Keratinocyte (primary cell): ENCODE measurements around the gene TBC1D3B. TPM values are rescaled to one million over a fixed set of nuclear protein-coding genes. Genes with fewer than 3 reads are reported as not detected.
"Not testable (repeated sequence)": the region's sequence is repeated elsewhere in the genome, so short reads cannot be mapped to it uniquely, and the experiment has no call there.

ENCODE experiments used
- DNase-seq: peaks from one replicate; pipeline ENCODE4 v3.0.0-alpha.2; 2011; ENCODE audit warnings: low read depth, missing footprints, low spot score
- FAIRE-seq: peaks from 2 replicates; lab custom pipeline; 2011; peaks lifted over from hg19 to GRCh38; lab: Jason Lieb, UNC
- H2AFZ ChIP-seq: 2 replicates; pipeline ENCODE4 v1.6.0; 2012; ENCODE audit warnings: low read length, control low read depth, inconsistent platforms; ENCODE audit not compliant: control insufficient read depth
- H3K27ac ChIP-seq: 2 replicates; pipeline ENCODE4 v1.5.1; 2011; ENCODE audit warnings: low read length; ENCODE audit not compliant: control insufficient read depth, insufficient read depth
- H3K27me3 ChIP-seq: 3 replicates; pipeline ENCODE4 v1.6.0; 2011; ENCODE audit warnings: low read length; ENCODE audit not compliant: control insufficient read depth, insufficient read depth; ENCODE audit errors: extremely low read depth
- H3K36me3 ChIP-seq, 2 experiments: 2 replicates in 1 of 2; 3 replicates in 1 of 2; pipeline ENCODE4 v1.5.1; 2011; ENCODE audit warnings: low read length in 2 of 2, mild to moderate bottlenecking in 1 of 2; ENCODE audit not compliant: control insufficient read depth in 2 of 2, insufficient read depth in 2 of 2; ENCODE audit errors: extremely low read depth in 1 of 2
- H3K4me1 ChIP-seq: 3 replicates; pipeline ENCODE4 v1.5.1; 2011; ENCODE audit warnings: low read length; ENCODE audit not compliant: control insufficient read depth, insufficient read depth; ENCODE audit errors: extremely low read depth
- H3K4me2 ChIP-seq: 3 replicates; pipeline ENCODE4 v1.6.0; 2011; ENCODE audit warnings: low read depth, low read length; ENCODE audit not compliant: control insufficient read depth, insufficient read depth; ENCODE audit errors: extremely low read depth
- H3K4me3 ChIP-seq, 3 experiments: fragments of 200-600 bp in 1 of 3; sonication (generic) in 1 of 3; 2 replicates in 2 of 3; 3 replicates in 1 of 3; pipeline ENCODE4 v1.5.1; 2011 to 2016; ENCODE audit warnings: low read length in 3 of 3, mild to moderate bottlenecking in 3 of 3, control low read depth in 2 of 3, inconsistent platforms in 1 of 3, low read depth in 1 of 3, mixed read lengths in 1 of 3, mixed run types in 1 of 3, moderate library complexity in 1 of 3; ENCODE audit not compliant: control insufficient read depth in 2 of 3, insufficient read depth in 2 of 3; ENCODE audit errors: extremely low read depth in 1 of 3
- H3K79me2 ChIP-seq: 2 replicates; pipeline ENCODE4 v1.6.0; 2012; ENCODE audit warnings: low read length; ENCODE audit not compliant: control insufficient read depth, insufficient read depth
- H3K9ac ChIP-seq: 3 replicates; pipeline ENCODE4 v1.6.0; 2011; ENCODE audit warnings: low read length; ENCODE audit not compliant: control insufficient read depth, insufficient read depth; ENCODE audit errors: extremely low read depth
- H3K9me1 ChIP-seq: 3 replicates; pipeline ENCODE4 v1.6.0; 2011; ENCODE audit warnings: low read length; ENCODE audit not compliant: control insufficient read depth, insufficient read depth; ENCODE audit errors: extremely low read depth
- H3K9me3 ChIP-seq: 2 replicates; pipeline ENCODE4 v1.5.1; 2012; ENCODE audit warnings: low read depth, low read length; ENCODE audit not compliant: control insufficient read depth
- H4K20me1 ChIP-seq: 3 replicates; pipeline ENCODE4 v1.6.0; 2011; ENCODE audit warnings: low read length; ENCODE audit not compliant: control insufficient read depth, insufficient read depth; ENCODE audit errors: extremely low read depth
- EZH2 ChIP-seq: IDR thresholded peaks from one replicate; pipeline ENCODE4 v1.6.1; 2012; ENCODE audit warnings: inconsistent platforms, mild to moderate bottlenecking, low read length, moderate library complexity
- dilution Hi-C: fragments of 300-500 bp; cut with MboI; formaldehyde crosslinking; loops from one replicate; pipeline ENCODE4 v1.7.0; 2020; ENCODE audit warnings: low sequenced_read_pairs; ENCODE audit not compliant: extremely low pct_ligation_motif_present
- polyA plus RNA-seq, 5 experiments: library from polyadenylated mRNA; depleted of rRNA in 3 of 5; stranded (reverse) in 3 of 5; stranded (forward) in 1 of 5; unstranded in 1 of 5; fragments of >200 nt; gene quantifications; 1 replicate in 1 of 5; 2 replicates in 3 of 5; 3 replicates in 1 of 5; pipeline versions ENCODE4 v1.2.1 to v1.2.3, GENCODE V29; 2011 to 2012; ENCODE audit warnings: missing spikeins in 2 of 5, low read depth in 1 of 5, low replicate concordance in 1 of 5
- TF ChIP-seq, protein P1 (sequence below), 3 experiments: IDR thresholded peaks in 1 of 3; conservative IDR thresholded peaks in 1 of 3; optimal IDR thresholded peaks in 1 of 3; 2 replicates in 2 of 3; 3 replicates in 1 of 3; pipeline versions ENCODE3 to v1.5.1; 2011; ENCODE audit warnings: low read length in 3 of 3, mild to moderate bottlenecking in 3 of 3, moderate library complexity in 2 of 3, control low read depth in 1 of 3, inconsistent platforms in 1 of 3; ENCODE audit not compliant: insufficient read depth in 2 of 3; ENCODE audit errors: extremely low read depth in 1 of 3

The TBC1D3B gene
- polyA plus RNA-seq, 1 donor (not counting 4 experiments of a cell fraction or from before 2014, with no cell fraction given), result 0.71 TPM

GRCh38 chr17:36194147-36194831 lies 17.9 kb upstream of the TBC1D3B start:
- H3K79me2 ChIP-seq, H3K4me2 ChIP-seq, H3K4me1 ChIP-seq, H3K36me3 ChIP-seq, H3K27ac ChIP-seq, FAIRE-seq, H3K9me1 ChIP-seq, H3K9me3 ChIP-seq, H3K9ac ChIP-seq, H3K27me3 ChIP-seq, H4K20me1 ChIP-seq, H2AFZ ChIP-seq, DNase-seq, dilution Hi-C loops, H3K4me3 ChIP-seq: not testable (repeated sequence)

DNA sequence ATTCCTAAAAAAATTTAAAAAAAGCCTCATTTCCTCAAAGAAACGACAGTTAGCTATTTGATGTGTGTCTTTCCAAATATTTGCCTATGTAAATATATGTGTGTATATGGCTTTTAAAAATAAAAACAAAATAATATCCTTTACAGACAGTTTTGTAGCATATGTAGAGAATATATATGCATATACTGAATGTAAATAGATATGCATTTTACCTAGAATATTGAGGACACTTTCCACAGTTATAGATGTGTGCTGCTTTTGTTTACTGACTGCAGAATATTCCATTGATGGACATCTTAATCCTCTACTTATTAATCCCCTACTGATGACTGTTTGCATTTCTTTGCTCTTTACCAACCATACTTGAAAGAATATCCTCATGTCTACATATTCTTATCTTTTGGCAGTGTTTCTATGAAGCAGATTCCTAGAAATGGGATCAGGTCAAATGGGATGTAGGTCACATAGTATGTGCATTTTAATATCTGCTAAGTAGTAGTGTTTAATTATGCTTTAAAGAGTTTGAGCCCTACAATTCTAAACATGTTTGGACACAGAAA lies 16.9 kb upstream of the TBC1D3B start:
- no peak overlapping the region for H3K4me3 ChIP-seq
- DNase-seq (no peak), FAIRE-seq (no peak)
- dilution Hi-C loops, result no loop called here
- H3K4me1 ChIP-seq, result peaks cover 7% of the 10 kb centered on the region
- H3K4me2 ChIP-seq, result no peak overlapping the region
- TF ChIP-seq, protein P1, sequence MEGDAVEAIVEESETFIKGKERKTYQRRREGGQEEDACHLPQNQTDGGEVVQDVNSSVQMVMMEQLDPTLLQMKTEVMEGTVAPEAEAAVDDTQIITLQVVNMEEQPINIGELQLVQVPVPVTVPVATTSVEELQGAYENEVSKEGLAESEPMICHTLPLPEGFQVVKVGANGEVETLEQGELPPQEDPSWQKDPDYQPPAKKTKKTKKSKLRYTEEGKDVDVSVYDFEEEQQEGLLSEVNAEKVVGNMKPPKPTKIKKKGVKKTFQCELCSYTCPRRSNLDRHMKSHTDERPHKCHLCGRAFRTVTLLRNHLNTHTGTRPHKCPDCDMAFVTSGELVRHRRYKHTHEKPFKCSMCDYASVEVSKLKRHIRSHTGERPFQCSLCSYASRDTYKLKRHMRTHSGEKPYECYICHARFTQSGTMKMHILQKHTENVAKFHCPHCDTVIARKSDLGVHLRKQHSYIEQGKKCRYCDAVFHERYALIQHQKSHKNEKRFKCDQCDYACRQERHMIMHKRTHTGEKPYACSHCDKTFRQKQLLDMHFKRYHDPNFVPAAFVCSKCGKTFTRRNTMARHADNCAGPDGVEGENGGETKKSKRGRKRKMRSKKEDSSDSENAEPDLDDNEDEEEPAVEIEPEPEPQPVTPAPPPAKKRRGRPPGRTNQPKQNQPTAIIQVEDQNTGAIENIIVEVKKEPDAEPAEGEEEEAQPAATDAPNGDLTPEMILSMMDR (optimal IDR thresholded peaks at IDR 0.05 in 1 of 3, IDR thresholded peaks at IDR 0.05 in 1 of 3, conservative IDR thresholded peaks at IDR 0.05 in 1 of 3; ENCODE audit: extremely low read depth in 1 of 3, insufficient read depth in 2 of 3, low read length in 3 of 3), result no peak
- no peak for TF ChIP-seq EZH2
- H3K27ac ChIP-seq, result no peak overlapping the region
- peaks cover 5% of the 10 kb centered on the region for H3K27me3 ChIP-seq
- no peak overlapping the region for H3K9ac ChIP-seq
- H3K9me1 ChIP-seq, result no peaks in the 10 kb centered on the region
- H3K36me3 ChIP-seq, result no peaks in the 10 kb centered on the region
- no peak overlapping the region for H2AFZ ChIP-seq
- no peaks in the 10 kb centered on the region for H4K20me1 ChIP-seq
- H3K9me3 ChIP-seq, result no peaks in the 10 kb centered on the region
- H3K79me2 ChIP-seq, result no peaks in the 10 kb centered on the region

- H3K79me2 ChIP-seq, H3K4me2 ChIP-seq, H3K27ac ChIP-seq, H4K20me1 ChIP-seq, H3K4me3 ChIP-seq, DNase-seq, H3K9me1 ChIP-seq, H3K27me3 ChIP-seq, dilution Hi-C loops, H2AFZ ChIP-seq, H3K36me3 ChIP-seq, H3K9me3 ChIP-seq, H3K9ac ChIP-seq, FAIRE-seq, H3K4me1 ChIP-seq: not testable (repeated sequence)
These were observed 14.3 kb upstream of the TBC1D3B start for GRCh38 chr17:36190549-36191330.

DNA sequence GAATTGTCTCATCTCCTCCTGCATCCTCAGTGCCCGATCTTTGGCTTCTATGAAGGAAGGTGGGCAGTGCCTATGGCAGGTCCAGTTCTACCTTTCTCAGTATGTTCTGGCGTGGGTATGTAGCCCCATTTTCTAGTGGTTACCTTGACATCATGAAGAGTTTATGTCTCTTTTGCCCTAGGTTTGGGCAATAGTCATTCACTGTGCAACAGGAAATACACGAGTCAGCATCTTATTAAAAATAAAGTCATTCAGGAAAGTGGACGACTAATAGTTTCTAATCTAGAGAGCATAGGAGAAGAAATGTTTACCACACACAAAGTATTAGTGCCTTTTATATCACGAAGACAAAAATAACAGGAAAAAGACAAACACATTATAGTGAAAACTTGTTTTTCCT lies 13.6 kb upstream of the TBC1D3B start:
- H3K27ac ChIP-seq, H2AFZ ChIP-seq, dilution Hi-C loops, H3K9ac ChIP-seq, H3K27me3 ChIP-seq, H3K4me1 ChIP-seq, H3K79me2 ChIP-seq, H3K36me3 ChIP-seq, H3K9me3 ChIP-seq, H3K4me3 ChIP-seq, H3K9me1 ChIP-seq, H4K20me1 ChIP-seq, FAIRE-seq, H3K4me2 ChIP-seq, DNase-seq: not testable (repeated sequence)
